Measurements from ENCODE around the gene UPF2.

GRCh38 chr10:11962176-11962575 is 80.4 kb downstream of the UPF2 start:
- TF ChIP-seq CTCF (IDR thresholded peaks at IDR 0.05) (no peak), POLR2A (IDR thresholded peaks at IDR 0.05) (no peak)
